Activated T-cell treated with anti-CD3 and anti-CD28 coated beads, Interleukin-2, amount 50 U/mL, for 4 hours (primary cell): ENCODE measurements around the gene RAB19. TPM values are rescaled to one million over a fixed set of nuclear protein-coding genes. Genes with fewer than 3 reads are reported as not detected.
A peak's percentile ranks its signal among the peaks of the same experiment; 100 is the strongest.
"Not testable (repeated sequence)": the region's sequence is repeated elsewhere in the genome, so short reads cannot be mapped to it uniquely, and the experiment has no call there.

Experiments
- ATAC-seq, 2 donors: fragments of 200-7000 bp; cut with Tn5 transposase; one replicate each; pipeline ENCODE4 v1.10.0; 2021
- DNase-seq: peaks from one replicate; pipeline ENCODE4 v3.0.0-alpha.2; 2020
- H3K27me3 Mint-ChIP-seq: one replicate; pipeline ENCODE4 v1.8.0; 2021; ENCODE audit warnings: low read depth, mixed read lengths
- H3K36me3 Mint-ChIP-seq: one replicate; pipeline ENCODE4 v1.8.0; 2022; ENCODE audit warnings: mixed read lengths; ENCODE audit not compliant: insufficient read depth
- H3K4me1 Mint-ChIP-seq: one replicate; pipeline ENCODE4 v1.8.0; 2021; ENCODE audit warnings: low read depth, mixed read lengths
- H3K4me3 Mint-ChIP-seq: one replicate; pipeline ENCODE4 v1.8.0; 2021; ENCODE audit warnings: mild to moderate bottlenecking, moderate library complexity, mixed read lengths
- H3K9me3 Mint-ChIP-seq: one replicate; pipeline ENCODE4 v1.8.0; 2021; ENCODE audit warnings: mixed read lengths
- total RNA-seq, 3 donors: library from RNA; stranded (reverse); gene quantifications; one replicate each; pipeline ENCODE4 v1.2.1, GENCODE V29; 2021

Gene RAB19
- total RNA-seq, 3 donors from 2014 or later = 3.8 to 4.9 (median 4.0) TPM

DNA sequence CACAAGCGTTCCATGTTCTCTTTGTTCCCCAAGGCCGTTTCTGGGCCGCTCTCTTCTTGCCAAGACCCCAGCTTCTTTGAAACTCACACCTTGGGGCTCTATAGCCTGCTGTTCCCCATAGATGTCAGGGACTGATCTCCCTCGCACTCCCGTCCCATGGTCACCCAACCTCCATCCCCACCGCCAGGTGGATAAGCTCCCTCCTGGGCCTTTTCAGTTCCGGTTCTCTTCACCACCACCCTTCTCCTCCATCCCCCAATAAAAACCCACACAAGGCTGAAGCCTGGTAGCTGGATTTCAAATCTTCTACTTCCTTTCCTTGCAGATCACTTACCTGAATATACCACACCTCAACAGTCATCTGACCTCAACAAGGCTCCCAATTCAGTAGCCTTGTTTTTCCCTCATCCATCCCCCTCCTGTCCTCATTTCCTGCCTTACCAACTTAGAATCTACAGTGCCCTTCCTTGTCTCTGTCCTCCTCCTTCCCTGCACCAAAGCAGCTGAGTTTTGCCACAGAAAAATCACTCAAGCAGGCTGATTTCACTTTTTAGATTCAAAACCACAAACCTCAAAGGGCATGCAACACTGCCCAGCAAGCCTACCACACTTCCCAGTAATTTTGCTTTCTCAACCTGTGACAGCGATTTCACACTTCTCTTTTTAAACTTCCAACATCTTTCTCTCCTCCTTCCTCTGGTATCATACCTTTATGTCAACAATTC is 13.2 kb upstream of the RAB19 start:
- H3K9me3 Mint-ChIP-seq = no peaks in the 10 kb centered on the region
- peaks cover 2% of the 10 kb centered on the region for H3K4me1 Mint-ChIP-seq
- H3K27me3 Mint-ChIP-seq = no peaks in the 10 kb centered on the region
- no peak overlapping the region for H3K4me3 Mint-ChIP-seq
- H3K36me3 Mint-ChIP-seq = no peaks in the 10 kb centered on the region
- peak; percentile 32 to 44 for ATAC-seq
- no peak for DNase-seq

DNA sequence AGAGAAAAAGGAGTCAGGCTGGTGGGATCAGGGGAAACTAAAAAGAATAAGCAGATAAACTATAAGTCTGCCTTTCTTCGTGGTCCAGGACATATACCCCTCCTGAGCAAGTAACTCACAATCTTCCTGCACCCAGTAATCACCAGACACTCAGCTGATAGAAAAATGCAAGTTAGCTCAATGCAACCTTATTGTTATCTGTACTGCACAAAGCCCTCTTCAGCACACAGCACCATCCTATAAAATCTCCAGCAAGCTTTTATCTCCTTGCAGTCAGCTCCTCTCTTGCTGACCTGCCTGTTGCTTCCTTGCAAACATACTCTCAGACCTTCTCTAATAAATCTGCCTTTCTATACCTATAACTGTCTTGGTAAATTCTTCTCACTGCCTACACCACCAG is 12.2 kb upstream of the RAB19 start:
- Mint-ChIP-seq H3K9me3 (no peaks in the 10 kb centered on the region), H3K27me3 (no peaks in the 10 kb centered on the region), H3K4me3 (no peak overlapping the region)

DNA sequence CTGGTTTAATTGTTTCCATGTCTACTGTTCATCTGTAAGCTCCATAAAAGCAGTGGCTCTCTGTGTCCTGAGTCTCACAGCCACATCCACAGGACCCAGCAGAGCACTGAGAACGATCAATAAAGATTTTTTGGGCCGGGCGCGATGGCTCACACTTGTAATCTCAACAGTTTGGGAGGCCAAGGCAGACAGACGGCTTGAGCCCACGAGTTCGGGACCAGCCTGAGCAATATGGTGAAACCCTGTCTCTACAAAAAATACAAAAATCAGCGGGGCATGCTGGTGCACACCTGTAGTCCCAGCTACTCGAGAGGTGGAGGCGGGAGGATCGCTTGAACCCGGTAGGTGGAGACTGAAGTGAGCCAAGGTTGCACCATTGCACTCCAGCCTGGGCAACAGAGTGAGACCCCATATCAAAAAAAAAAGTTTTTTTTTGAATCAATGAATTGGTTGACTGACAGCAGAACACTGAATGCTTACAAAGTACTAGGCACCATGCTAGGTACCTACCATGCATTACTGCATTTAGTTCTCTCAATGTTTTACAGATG is 10.0 kb upstream of the RAB19 start:
- H3K4me3 Mint-ChIP-seq = no peak overlapping the region
- H3K27me3 Mint-ChIP-seq = no peaks in the 10 kb centered on the region
- H3K36me3 Mint-ChIP-seq = no peaks in the 10 kb centered on the region
- ATAC-seq (no peak), DNase-seq (no peak)
- no peaks in the 10 kb centered on the region for H3K9me3 Mint-ChIP-seq
- peaks cover 15% of the 10 kb centered on the region for H3K4me1 Mint-ChIP-seq

More for the DNA sequence above, 12.2 kb upstream of the RAB19 start:
- DNase-seq (no peak), ATAC-seq (no peak)
- Mint-ChIP-seq H3K36me3 (no peaks in the 10 kb centered on the region), H3K4me1 (peaks cover 9% of the 10 kb centered on the region)

DNA sequence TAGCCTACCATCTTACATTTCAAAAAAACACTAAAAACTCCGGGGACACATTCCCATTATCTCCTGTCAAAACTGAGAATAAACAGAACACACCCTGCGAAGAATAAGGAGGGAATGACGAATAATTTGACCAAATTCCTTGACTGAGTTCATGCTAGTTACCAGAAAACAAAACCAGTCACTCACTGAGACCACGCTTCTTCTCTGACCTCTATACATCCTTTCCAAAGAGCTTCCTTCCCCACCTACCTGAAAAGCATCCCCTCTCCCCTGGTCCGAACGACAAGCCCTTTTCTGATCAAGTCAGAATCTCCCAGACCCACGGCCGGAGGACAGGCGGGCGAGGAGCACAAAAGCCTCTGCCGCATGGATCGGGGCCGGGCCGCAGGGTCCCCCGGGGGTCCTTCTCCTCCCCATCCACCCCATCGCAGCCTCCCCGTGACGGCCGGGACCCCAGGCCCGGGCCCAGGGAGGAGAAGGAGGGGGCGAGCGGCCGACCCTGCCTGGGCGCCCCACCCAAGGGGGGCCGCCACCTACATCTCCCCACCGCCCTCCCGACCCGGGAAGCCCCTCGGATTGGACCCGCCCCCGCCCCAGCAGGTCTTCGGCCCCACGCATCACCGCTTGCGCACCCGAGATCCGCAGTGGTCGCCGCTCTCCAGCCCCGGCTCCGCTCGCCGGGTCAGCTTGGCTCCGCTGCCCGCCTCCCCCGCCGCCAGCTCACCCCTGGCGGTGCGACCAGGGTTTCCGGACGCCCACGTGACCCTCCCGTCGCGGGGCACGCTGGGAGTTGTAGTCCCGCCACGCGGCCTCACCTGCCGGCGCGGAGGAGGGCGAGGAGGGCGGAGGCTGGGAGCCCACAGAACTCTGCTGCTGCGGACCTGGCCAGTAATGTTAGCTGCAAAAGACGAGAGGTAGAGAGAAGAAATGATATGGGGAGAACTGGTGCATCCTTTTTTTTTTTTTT is 5.8 kb upstream of the RAB19 start, which contains the start of gene SLC37A3:
Gene SLC37A3, minus strand, starts transcription at position 747 of the 967 bp plus-strand sequence. CDS start 16,004 bp downstream, outside the sequence.
- DNase-seq (peak; percentile 83), ATAC-seq (peak; percentile 91 to 96)
- Mint-ChIP-seq H3K27me3 (no peaks in the 10 kb centered on the region), H3K9me3 (no peaks in the 10 kb centered on the region), H3K4me1 (peaks cover 29% of the 10 kb centered on the region), H3K4me3 (peak within 1 kb of the TSS; percentile 97), H3K36me3 (no peaks in the 10 kb centered on the region)

DNA sequence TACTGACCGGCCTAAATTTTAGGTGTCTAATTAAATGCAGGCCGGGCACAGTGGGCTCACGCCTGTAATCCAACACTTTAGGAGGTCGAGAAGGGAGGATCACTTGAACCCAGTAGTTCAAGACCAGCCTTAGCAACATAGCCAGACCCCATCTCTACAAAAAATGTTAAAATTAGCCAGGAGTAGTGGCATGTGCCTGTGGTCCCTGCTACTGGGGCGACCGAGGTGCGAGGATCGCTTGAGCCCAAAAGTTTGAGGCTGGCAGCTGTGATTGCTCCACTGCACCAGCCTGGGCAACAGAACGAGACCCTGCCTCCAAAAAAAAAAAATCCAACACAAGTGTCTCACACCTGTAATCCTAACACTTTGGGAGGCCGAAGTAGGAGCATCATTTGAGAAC is 5.0 kb upstream of the RAB19 start:
- H3K36me3 Mint-ChIP-seq = no peaks in the 10 kb centered on the region
- H3K4me3 Mint-ChIP-seq = peak overlapping the region; percentile 97
- H3K4me1 Mint-ChIP-seq = peaks cover 32% of the 10 kb centered on the region
- no peaks in the 10 kb centered on the region for H3K9me3 Mint-ChIP-seq
- no peaks in the 10 kb centered on the region for H3K27me3 Mint-ChIP-seq
- DNase-seq (no peak), ATAC-seq (no peak)

DNA sequence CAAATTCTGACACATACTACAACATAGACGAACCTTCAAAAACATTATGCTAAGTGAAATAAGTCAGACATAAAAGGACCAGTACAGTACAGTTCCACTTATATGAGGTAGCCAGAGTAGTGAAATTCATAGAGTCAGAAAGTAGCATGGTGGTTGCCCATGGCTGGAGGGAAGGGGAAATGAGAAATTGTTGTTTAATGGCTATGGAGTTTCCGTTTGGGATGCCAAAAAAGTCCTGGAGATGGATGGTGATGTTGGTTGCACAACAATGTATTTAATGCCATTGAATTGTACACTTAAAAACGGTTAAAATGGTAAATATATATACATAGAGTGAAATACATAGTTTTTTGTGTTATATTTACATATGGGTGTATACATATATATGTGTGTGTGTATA is 3.5 kb upstream of the RAB19 start:
- no peak overlapping the region for H3K4me3 Mint-ChIP-seq
- no peaks in the 10 kb centered on the region for H3K36me3 Mint-ChIP-seq
- H3K27me3 Mint-ChIP-seq = no peaks in the 10 kb centered on the region
- no peaks in the 10 kb centered on the region for H3K9me3 Mint-ChIP-seq
- DNase-seq (no peak), ATAC-seq (no peak)
- peaks cover 44% of the 10 kb centered on the region for H3K4me1 Mint-ChIP-seq

DNA sequence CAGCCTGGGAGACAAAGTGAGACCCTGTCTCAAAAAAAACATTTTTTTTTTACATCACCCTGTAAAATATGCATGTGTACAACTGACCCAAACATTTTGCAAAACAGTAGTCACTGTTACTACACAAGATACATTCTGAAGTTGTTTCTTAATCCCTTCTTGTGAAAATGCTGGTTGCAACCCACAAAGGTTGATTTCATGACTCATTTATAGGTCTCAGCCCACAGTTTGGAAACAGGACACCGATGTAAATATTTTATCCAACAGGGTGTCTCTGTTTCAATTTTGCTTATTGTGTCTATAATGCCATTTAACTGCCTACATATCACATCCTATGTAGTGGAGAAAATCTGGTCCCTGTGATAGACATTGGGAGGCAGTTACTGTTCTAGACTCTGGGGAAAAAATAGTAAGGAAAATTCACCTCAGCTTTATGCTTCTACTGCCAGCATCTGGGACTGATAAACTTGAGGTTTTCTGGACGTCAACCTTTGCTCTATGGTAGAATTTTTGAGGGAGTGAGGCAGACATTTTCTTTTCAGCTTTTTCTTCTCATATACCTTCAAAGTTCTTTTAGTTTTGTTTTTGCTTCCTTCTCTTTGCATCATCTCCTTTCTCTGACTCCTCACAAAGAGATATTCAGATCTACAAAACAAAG is 1.6 kb upstream of the RAB19 start:
- H3K36me3 Mint-ChIP-seq = no peaks in the 10 kb centered on the region
- no peak for DNase-seq

DNA sequence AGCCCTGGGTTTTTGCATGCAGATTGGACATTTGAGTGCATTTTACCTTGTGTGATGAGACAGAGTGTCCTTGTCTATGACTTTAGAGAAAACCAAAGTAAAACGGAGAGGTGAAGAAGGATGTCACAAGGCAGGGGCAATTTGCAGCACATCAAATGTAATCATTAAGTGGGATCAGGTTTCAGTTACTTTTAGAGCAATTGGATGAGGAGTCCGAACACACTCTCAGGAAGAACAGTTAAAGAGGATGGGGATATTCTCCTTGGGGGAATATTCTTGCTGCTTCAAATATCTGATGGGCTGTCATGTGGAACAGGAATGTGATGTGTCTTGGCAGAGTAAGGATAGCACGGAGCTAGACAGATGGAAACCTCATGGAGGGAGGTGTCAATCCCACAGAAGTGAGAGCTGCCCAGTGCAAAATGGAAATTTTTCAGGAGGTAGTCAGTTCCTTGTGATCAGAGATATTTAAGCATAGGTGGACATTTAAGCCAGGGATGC is 757 bp downstream of the RAB19 start:
- H3K36me3 Mint-ChIP-seq = peaks cover 7% of the 10 kb centered on the region
- H3K4me3 Mint-ChIP-seq = peak overlapping the region; percentile 90
- DNase-seq (no peak), ATAC-seq (no peak)
- H3K9me3 Mint-ChIP-seq = no peaks in the 10 kb centered on the region
- no peaks in the 10 kb centered on the region for H3K27me3 Mint-ChIP-seq
- H3K4me1 Mint-ChIP-seq = peaks cover 29% of the 10 kb centered on the region

More for the DNA sequence above, 1.6 kb upstream of the RAB19 start:
- Mint-ChIP-seq H3K4me1 (peaks cover 35% of the 10 kb centered on the region), H3K9me3 (no peaks in the 10 kb centered on the region), H3K27me3 (no peaks in the 10 kb centered on the region), H3K4me3 (peak overlapping the region; percentile 40)
- peak; percentile 8 to 54 for ATAC-seq

DNA sequence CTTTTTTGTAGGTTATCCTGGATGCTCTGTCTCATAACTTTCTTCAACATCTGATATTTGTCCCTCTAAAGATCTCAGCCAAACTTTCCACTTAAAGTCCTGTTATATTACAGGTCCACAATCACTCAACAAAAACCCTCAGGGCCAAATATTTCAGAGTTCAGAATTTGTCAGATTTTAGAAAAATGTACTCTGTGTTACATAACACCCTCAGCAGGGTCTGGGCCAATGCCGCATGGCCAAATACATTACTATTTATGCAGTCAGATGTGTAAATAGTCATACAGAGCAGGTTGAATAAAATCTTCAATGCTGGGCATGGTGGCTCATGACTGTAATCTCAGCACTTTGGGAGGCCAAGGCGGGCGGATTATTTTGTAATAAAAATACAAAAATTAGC is 11.5 kb downstream of the RAB19 start:
- Mint-ChIP-seq H3K4me1 (peaks cover 4% of the 10 kb centered on the region), H3K27me3 (no peaks in the 10 kb centered on the region), H3K9me3 (no peaks in the 10 kb centered on the region), H3K36me3 (peaks cover 17% of the 10 kb centered on the region), H3K4me3 (no peak overlapping the region)
- ATAC-seq (no peak), DNase-seq (no peak)

DNA sequence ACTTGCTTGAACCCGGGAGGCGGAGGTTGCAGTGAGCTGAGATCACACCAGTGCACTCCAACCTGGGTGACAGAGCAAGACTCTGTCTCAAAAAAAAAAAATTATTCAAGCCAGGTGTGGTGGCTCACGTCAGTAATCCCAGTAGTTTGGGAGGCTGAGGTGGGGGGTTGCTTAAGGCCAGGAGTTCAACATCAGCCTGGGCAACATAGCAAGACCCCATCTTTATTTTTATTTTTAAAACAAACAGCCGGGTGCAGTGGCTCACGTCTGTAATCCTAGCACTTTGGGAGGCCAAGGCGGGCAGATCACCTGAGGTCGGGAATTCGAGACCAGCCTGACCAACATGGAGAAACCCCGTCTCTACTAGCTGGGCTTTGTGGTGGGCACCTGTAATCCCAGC is 12.0 kb downstream of the RAB19 start:
- not testable (repeated sequence) for H3K9me3 Mint-ChIP-seq, H3K4me1 Mint-ChIP-seq, ATAC-seq, H3K4me3 Mint-ChIP-seq, H3K27me3 Mint-ChIP-seq, DNase-seq
- peaks cover 17% of the 10 kb centered on the region for H3K36me3 Mint-ChIP-seq

DNA sequence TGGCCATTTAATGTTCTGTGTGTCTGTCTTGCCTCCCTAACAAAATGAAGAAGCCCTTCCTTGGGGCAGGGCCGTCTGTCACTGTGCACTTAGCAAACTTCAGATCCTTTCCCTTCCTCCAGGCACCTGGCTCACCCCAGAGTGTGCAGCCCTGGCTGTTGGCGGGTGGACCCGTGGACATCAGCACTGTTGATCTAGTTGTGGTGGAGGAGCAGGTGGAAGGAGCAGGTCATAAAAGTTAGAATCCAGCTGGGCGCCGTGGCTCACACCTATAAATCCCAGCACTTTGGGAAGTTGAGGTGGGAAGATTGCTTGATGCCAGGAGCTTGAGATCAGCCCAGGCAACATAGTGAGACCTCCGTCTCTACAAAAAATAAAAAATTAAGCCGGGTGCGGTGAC is 12.7 kb downstream of the RAB19 start:
- Mint-ChIP-seq H3K9me3 (no peaks in the 10 kb centered on the region), H3K27me3 (no peaks in the 10 kb centered on the region), H3K4me3 (no peak overlapping the region), H3K4me1 (peaks cover 4% of the 10 kb centered on the region), H3K36me3 (peaks cover 15% of the 10 kb centered on the region)
- ATAC-seq = no peak
- DNase-seq = no peak

DNA sequence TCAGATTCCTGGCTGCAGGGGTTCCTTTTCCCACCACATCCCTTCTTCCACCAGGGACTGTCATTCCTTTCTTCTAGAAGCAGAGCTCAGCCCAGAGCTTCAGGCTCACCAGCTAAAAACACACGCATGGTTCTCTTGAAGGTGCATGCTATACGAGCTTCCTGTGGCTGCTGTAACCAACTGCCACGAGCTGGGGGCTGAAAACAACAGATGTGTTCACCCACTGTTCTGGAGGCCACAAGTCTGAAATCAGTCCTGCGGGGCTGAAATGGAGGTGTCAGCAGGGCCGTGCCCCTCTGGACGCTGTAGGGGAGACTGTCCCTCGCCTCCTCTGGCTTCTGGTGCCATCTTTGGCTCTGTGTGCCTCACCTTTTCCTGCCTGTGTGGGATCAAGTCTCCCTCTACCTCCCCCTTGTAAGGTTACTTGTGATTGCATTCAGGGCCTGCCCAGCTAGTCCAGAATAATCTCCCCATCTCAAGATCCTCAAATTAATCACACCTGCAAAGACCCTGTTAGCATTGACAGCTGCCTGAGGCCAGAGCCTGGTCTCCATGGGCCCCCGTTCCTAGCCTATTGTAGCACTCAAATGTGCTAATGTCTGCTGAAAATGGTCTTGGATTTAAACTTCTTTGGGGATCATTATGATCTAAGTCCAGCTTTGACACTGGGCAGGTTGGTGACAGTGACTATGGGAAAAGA is 13.7 kb downstream of the RAB19 start:
- Mint-ChIP-seq H3K27me3 (no peaks in the 10 kb centered on the region), H3K9me3 (no peaks in the 10 kb centered on the region), H3K4me1 (peaks cover 4% of the 10 kb centered on the region), H3K4me3 (no peak overlapping the region), H3K36me3 (peaks cover 16% of the 10 kb centered on the region)
- ATAC-seq = no peak
- DNase-seq = no peak

DNA sequence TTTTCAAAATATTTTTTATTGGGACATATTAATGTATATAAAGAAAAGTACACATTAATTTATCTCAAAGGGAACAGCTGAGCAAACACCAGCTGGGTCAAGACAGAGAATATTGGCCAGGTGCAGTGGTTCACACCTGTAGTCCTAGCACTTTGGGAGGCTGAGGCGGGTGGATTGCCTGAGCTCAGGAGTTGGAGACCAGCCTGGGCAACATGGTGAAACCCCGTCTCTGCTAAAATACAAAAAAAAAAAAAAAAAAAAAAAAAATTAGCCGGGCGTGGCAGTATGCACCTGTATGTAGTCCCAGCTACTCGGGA is 14.3 kb downstream of the RAB19 start:
- not testable (repeated sequence) for H3K4me3 Mint-ChIP-seq, DNase-seq, ATAC-seq, H3K9me3 Mint-ChIP-seq, H3K4me1 Mint-ChIP-seq, H3K27me3 Mint-ChIP-seq
- H3K36me3 Mint-ChIP-seq = peaks cover 14% of the 10 kb centered on the region
